ENCODE data around the gene KIF19. TPM values are rescaled to one million over a fixed set of nuclear protein-coding genes. Genes with fewer than 3 reads are reported as not detected.

The KIF19 gene
- total and polyA plus RNA-seq, 8 donors = 0.20 to 44.3 (median 0.58) TPM; not detected in 3

DNA sequence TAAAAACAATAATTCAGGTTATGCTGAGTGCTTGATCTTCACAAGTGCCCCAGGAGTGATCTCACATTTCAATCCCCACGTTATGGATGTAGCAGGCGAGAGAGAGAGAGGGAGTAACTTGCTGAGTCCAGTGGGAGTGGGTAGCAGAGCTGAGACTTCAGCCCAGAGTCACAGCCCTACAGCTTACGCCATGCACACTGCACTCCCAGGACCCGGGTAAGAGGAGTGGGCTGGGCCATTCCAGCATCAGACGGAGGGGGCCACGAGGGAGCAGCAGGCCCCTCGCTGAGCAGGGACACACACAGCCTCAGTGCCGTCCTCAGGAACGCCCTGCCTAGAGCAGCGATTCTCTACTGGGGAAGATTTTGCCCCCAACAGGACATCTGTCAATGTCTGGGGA is 9.8 kb upstream of the KIF19 start:
- H3K27me3 ChIP-seq = no peaks in the 10 kb centered on the region
- intact Hi-C loops (cut with DNase I; ENCODE audit: low total_unique reads) = no loop called here
- TF ChIP-seq, protein P1, sequence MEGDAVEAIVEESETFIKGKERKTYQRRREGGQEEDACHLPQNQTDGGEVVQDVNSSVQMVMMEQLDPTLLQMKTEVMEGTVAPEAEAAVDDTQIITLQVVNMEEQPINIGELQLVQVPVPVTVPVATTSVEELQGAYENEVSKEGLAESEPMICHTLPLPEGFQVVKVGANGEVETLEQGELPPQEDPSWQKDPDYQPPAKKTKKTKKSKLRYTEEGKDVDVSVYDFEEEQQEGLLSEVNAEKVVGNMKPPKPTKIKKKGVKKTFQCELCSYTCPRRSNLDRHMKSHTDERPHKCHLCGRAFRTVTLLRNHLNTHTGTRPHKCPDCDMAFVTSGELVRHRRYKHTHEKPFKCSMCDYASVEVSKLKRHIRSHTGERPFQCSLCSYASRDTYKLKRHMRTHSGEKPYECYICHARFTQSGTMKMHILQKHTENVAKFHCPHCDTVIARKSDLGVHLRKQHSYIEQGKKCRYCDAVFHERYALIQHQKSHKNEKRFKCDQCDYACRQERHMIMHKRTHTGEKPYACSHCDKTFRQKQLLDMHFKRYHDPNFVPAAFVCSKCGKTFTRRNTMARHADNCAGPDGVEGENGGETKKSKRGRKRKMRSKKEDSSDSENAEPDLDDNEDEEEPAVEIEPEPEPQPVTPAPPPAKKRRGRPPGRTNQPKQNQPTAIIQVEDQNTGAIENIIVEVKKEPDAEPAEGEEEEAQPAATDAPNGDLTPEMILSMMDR (IDR thresholded peaks at IDR 0.05) = no peak
- no peak for TF ChIP-seq EP300 (IDR thresholded peaks at IDR 0.05)
- no peak for TF ChIP-seq POLR2A (IDR thresholded peaks at IDR 0.05)
- no peak for TF ChIP-seq POLR2AphosphoS5 (IDR thresholded peaks at IDR 0.05)
- no peak for DNase-seq
- no peak overlapping the region for H3K27ac ChIP-seq
- H3K4me1 ChIP-seq = no peaks in the 10 kb centered on the region
- H3K36me3 ChIP-seq = no peaks in the 10 kb centered on the region
- WGBS, 5 donors = 42 to 59% (median 48%) methylated on average over 6 to 10 of the region's 10 CpGs
- no peak overlapping the region for H3K4me3 ChIP-seq
- peaks cover 0 to 4% (median 0%) of the 10 kb centered on the region in 4 donors for H3K9me3 ChIP-seq

DNA sequence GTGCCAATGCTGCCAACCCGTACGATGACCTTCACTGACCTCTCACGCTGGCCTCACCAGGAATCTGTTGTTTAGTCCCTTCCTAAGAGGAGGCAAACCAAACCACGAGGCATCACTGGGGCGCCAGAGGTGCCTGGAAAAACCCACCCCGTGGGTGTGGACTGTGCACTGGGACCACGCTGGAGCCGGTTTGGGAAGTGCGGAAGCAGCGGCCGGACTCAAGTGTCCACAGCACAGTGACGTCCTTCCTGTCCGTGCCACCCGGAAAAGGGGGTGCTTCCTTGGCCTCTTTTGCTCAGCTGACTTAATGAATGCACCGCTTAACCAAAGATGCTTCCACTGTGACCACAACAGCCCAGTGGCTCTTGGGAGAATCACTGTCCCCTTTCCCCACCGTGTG is 9.0 kb upstream of the KIF19 start:
- TF ChIP-seq POLR2A (IDR thresholded peaks at IDR 0.05) (no peak), POLR2AphosphoS5 (IDR thresholded peaks at IDR 0.05) (no peak), EP300 (IDR thresholded peaks at IDR 0.05) (no peak)
- TF ChIP-seq, protein P1 (IDR thresholded peaks at IDR 0.05) = no peak
- Histone ChIP-seq H3K36me3 (no peaks in the 10 kb centered on the region), H3K27me3 (peaks cover 0 to 5% (median 0%) of the 10 kb centered on the region in 3 donors), H3K9me3 (peaks cover 0 to 2% (median 0%) of the 10 kb centered on the region in 4 donors), H3K27ac (peak overlapping the region in 1 of 5 donors; percentile 28), H3K4me3 (no peak overlapping the region), H3K4me1 (no peaks in the 10 kb centered on the region)
- intact Hi-C loops (cut with DNase I; ENCODE audit: low total_unique reads) = no loop called here
- WGBS, 5 donors = 67 to 73% (median 70%) methylated on average over 13 to 16 of the region's 16 CpGs
- DNase-seq = no peak

GRCh38 chr17:74318391-74318790 is 7.6 kb upstream of the KIF19 start:
- peaks cover 0 to 8% (median 0%) of the 10 kb centered on the region in 3 donors for H3K27me3 ChIP-seq
- WGBS, 5 donors = 85 to 93% (median 87%) methylated on average over 10 of the region's 10 CpGs
- TF ChIP-seq POLR2A (IDR thresholded peaks at IDR 0.05) (no peak), EP300 (IDR thresholded peaks at IDR 0.05) (no peak), POLR2AphosphoS5 (IDR thresholded peaks at IDR 0.05) (no peak)
- TF ChIP-seq, protein P1 (IDR thresholded peaks at IDR 0.05) = no peak
- H3K27ac ChIP-seq = no peak overlapping the region
- H3K36me3 ChIP-seq = no peaks in the 10 kb centered on the region
- no peak overlapping the region for H3K4me3 ChIP-seq
- H3K9me3 ChIP-seq = no peaks in the 10 kb centered on the region
- no peaks in the 10 kb centered on the region for H3K4me1 ChIP-seq
- intact Hi-C loops (cut with DNase I; ENCODE audit: low total_unique reads) = no loop called here
- DNase-seq = no peak

DNA sequence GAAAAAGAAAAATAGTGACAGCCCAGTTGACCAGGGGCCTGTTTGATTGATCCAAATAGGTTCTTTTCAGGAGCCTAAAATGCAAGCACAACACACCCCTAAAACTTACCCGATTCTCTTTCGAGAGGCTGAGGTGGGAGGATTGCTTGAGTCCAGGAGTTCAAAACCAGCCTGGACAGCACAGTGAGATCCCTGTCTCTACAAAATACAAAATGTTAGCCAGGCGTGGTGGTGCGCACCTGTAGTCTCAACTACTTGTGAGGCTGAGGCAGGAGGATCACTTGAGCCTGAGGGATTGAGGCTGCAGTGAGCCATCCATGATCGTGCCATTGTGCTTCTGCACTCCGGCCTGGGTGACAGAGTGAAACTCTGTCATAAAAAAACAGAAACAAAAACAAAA is 1.5 kb upstream of the KIF19 start:
- Histone ChIP-seq H3K4me3 (no peak overlapping the region), H3K9me3 (no peaks in the 10 kb centered on the region), H3K27me3 (peaks cover 0 to 48% (median 25%) of the 10 kb centered on the region in 3 donors), H3K4me1 (peaks cover 14 to 24% (median 18%) of the 10 kb centered on the region in 4 donors), H3K36me3 (no peaks in the 10 kb centered on the region), H3K27ac (no peak overlapping the region)
- WGBS, 5 donors = 79 to 97% (median 89%) methylated on average over 6 of the region's 6 CpGs
- no peak for DNase-seq
- TF ChIP-seq, protein P1 (IDR thresholded peaks at IDR 0.05) = no peak
- TF ChIP-seq POLR2AphosphoS5 (IDR thresholded peaks at IDR 0.05) (no peak), EP300 (IDR thresholded peaks at IDR 0.05) (no peak), POLR2A (IDR thresholded peaks at IDR 0.05) (no peak)
- intact Hi-C loops (cut with DNase I; ENCODE audit: low total_unique reads) = no loop called here

All from stomach (tissue), 9 donors.